ENCODE data around the gene MAFB. TPM values are rescaled to one million over a fixed set of nuclear protein-coding genes. Genes with fewer than 3 reads are reported as not detected.

The MAFB gene
- total RNA-seq, 1 experiment from 2014 or later, result 0.85 TPM

GRCh38 chr20:40685349-40685748 is 3.7 kb downstream of the MAFB start:
- Histone ChIP-seq H2BK15ac (ENCODE audit: low read depth, low read length) (no peak overlapping the region), H4K20me1 (ENCODE audit: control insufficient read depth, insufficient read depth, insufficient read length) (no peaks in the 10 kb centered on the region), H3K4ac (ENCODE audit: low read depth, low read length) (no peak overlapping the region), H3K9ac (ENCODE audit: extremely low read depth, insufficient read length, low read length) (no peak overlapping the region), H3T11ph (ENCODE audit: low read length) (no peak overlapping the region), H2AFZ (ENCODE audit: low read length) (no peak overlapping the region), H2BK20ac (ENCODE audit: low read depth, low read length, poor library complexity, severe bottlenecking) (no peak overlapping the region), H3K23ac (ENCODE audit: insufficient read length, low read depth, low read length) (no peak overlapping the region), H3K79me1 (ENCODE audit: insufficient read depth, low read depth, low read length, poor library complexity, severe bottlenecking) (no peaks in the 10 kb centered on the region), H3K9me3 (ENCODE audit: control insufficient read depth, low read depth, low read length) (no peaks in the 10 kb centered on the region), H2AK5ac (ENCODE audit: insufficient read length, low read length) (no peak overlapping the region), H3K27ac (ENCODE audit: insufficient read length, low read depth, low read length) (no peak overlapping the region), H3K56ac (ENCODE audit: insufficient read length, low read depth, low read length) (no peak overlapping the region), H3K23me2 (ENCODE audit: insufficient read length, low read depth, low read length, poor library complexity, severe bottlenecking) (peaks cover 21% of the 10 kb centered on the region), H2BK120ac (ENCODE audit: low read depth, low read length, poor library complexity, severe bottlenecking) (no peak overlapping the region), H3K4me1 (ENCODE audit: insufficient read depth, low read length) (0 out of 2 replicates have a peak, but pooled peaks cover 1% of the 10 kb centered on the region), H2BK12ac (ENCODE audit: insufficient read length, low read depth, low read length) (no peak overlapping the region), H4K8ac (replicated peaks; ENCODE audit: insufficient read length, low read depth, low read length) (no peak overlapping the region), H2BK5ac (ENCODE audit: insufficient read length, low read length) (no peak overlapping the region), H3K14ac (ENCODE audit: insufficient read depth, low read length) (no peak overlapping the region), H3K79me2 (ENCODE audit: insufficient read depth, low read length) (no peaks in the 10 kb centered on the region), H4K91ac (ENCODE audit: insufficient read length, low read depth, low read length) (no peak overlapping the region), H3K18ac (ENCODE audit: insufficient read length, low read depth, low read length) (no peak overlapping the region), H3K27me3 (ENCODE audit: insufficient read depth, low read length) (peaks cover 83% of the 10 kb centered on the region), H3K4me2 (ENCODE audit: insufficient read depth, insufficient read length, low read length) (no peak overlapping the region), H4K5ac (ENCODE audit: insufficient read length, low read depth, low read length) (no peak overlapping the region)
- H3K36me3 Mint-ChIP-seq (ENCODE audit: insufficient read depth in 1 of 3, low read depth in 3 of 3), result no peaks in the 10 kb centered on the region
- TF ChIP-seq CTCF (conservative IDR thresholded peaks at IDR 0.05), result no peak
- no peak for DNase-seq
- H3K4me1 Mint-ChIP-seq, result peaks cover 37 to 51% of the 10 kb centered on the region in 2 experiments
- peaks cover 0 to 3% of the 10 kb centered on the region in 2 experiments; a peak in 1 of 5 replicates for H3K9me3 Mint-ChIP-seq
- no peak overlapping the region for H3K27ac Mint-ChIP-seq
- WGBS (ENCODE audit: extremely low coverage, insufficient read length, low lambda C conversion rate), result no CpG with 5 or more reads among the region's 4 CpGs
- peaks cover 96% of the 10 kb centered on the region for H3K27me3 Mint-ChIP-seq (ENCODE audit: low read depth)
- no peak overlapping the region; a peak in 1 of 5 replicates for H3K4me3 Mint-ChIP-seq
